Loucy (cell line): ENCODE results near the gene LRRC72.
"Not testable (repeated sequence)": the region's sequence is repeated elsewhere in the genome, so short reads cannot be mapped to it uniquely, and the experiment has no call there.

ENCODE experiments used
- H2AFZ ChIP-seq: fragments of 200-600 bp; sonication (generic); 2 replicates; pipeline ENCODE4 v1.6.0; 2016; ENCODE audit warnings: antibody characterized with exemption, mild to moderate bottlenecking, low read length, moderate library complexity
- H3F3A ChIP-seq: fragments of 200-600 bp; 2 replicates; pipeline ENCODE4 v1.6.0; 2016; ENCODE audit warnings: antibody characterized with exemption, low read depth, mild to moderate bottlenecking
- H3K27me3 ChIP-seq: fragments of 200-600 bp; sonication (generic); 2 replicates; pipeline ENCODE4 v1.6.1; 2014; ENCODE audit warnings: low read length, mild to moderate bottlenecking; ENCODE audit not compliant: insufficient read depth, poor library complexity, severe bottlenecking
- H3K36me3 ChIP-seq: fragments of 200-600 bp; sonication (generic); 2 replicates; pipeline ENCODE4 v1.6.1; 2016; ENCODE audit warnings: low read length; ENCODE audit not compliant: insufficient read depth
- H3K4me1 ChIP-seq: fragments of 200-600 bp; sonication (generic); 2 replicates; pipeline ENCODE4 v1.5.1; 2014; ENCODE audit warnings: low read length, mild to moderate bottlenecking; ENCODE audit not compliant: insufficient read depth, poor library complexity, severe bottlenecking
- H3K4me2 ChIP-seq: fragments of 200-600 bp; sonication (generic); 2 replicates; pipeline ENCODE4 v1.6.0; 2014; ENCODE audit warnings: antibody characterized with exemption, low read length, low read depth, mild to moderate bottlenecking; ENCODE audit not compliant: poor library complexity, severe bottlenecking
- H3K4me3 ChIP-seq: fragments of 200-600 bp; sonication (generic); 2 replicates; pipeline ENCODE4 v1.5.1; 2014; ENCODE audit warnings: low read length, mild to moderate bottlenecking, mixed read lengths; ENCODE audit not compliant: poor library complexity, severe bottlenecking
- H3K79me2 ChIP-seq: fragments of 200-600 bp; sonication (generic); 2 replicates; pipeline ENCODE4 v1.6.1; 2014; ENCODE audit warnings: low read length; ENCODE audit not compliant: insufficient read depth
- H3K9ac ChIP-seq: fragments of 200-600 bp; sonication (generic); 2 replicates; pipeline ENCODE4 v1.6.0; 2014; ENCODE audit warnings: mild to moderate bottlenecking, low read depth, low read length, moderate library complexity; ENCODE audit not compliant: poor library complexity, severe bottlenecking
- H3K9me2 ChIP-seq: fragments of 200-600 bp; sonication (generic); replicated peaks from 2 replicates; pipeline ENCODE4 v1.6.1; 2016; ENCODE audit warnings: low read depth, low read length, mixed read lengths
- H3K9me3 ChIP-seq: fragments of 200-600 bp; sonication (generic); 2 replicates; pipeline ENCODE4 v1.6.1; 2014; ENCODE audit warnings: mild to moderate bottlenecking, antibody characterized with exemption, low read length, low read depth; ENCODE audit not compliant: insufficient read depth
- H4K20me1 ChIP-seq: fragments of 200-600 bp; sonication (generic); 2 replicates; pipeline ENCODE4 v1.6.0; 2014; ENCODE audit warnings: antibody characterized with exemption, low read length, mild to moderate bottlenecking; ENCODE audit not compliant: insufficient read depth, poor library complexity, severe bottlenecking
- CTCF ChIP-seq: fragments of 200-600 bp; sonication (generic); conservative IDR thresholded peaks from 2 replicates; pipeline ENCODE4 v1.5.1; 2014; ENCODE audit warnings: mild to moderate bottlenecking, antibody characterized with exemption, low read length
- EZH2phosphoT487 ChIP-seq: fragments of 200-600 bp; IDR thresholded peaks from 2 replicates; pipeline ENCODE4 v1.6.1; 2018; ENCODE audit warnings: antibody characterized with exemption, mild to moderate bottlenecking, moderate library complexity, borderline replicate concordance

The LRRC72 gene

GRCh38 chr7:16514271-16514670 is 12.4 kb upstream of the LRRC72 start:
- Histone ChIP-seq H2AFZ (no peak overlapping the region), H3K9ac (no peak overlapping the region), H3K27me3 (no peaks in the 10 kb centered on the region), H3K4me2 (no peak overlapping the region), H3F3A (no peaks in the 10 kb centered on the region), H3K36me3 (no peaks in the 10 kb centered on the region), H3K4me3 (no peak overlapping the region), H3K4me1 (no peaks in the 10 kb centered on the region), H3K9me3 (no peaks in the 10 kb centered on the region), H3K9me2 (no peaks in the 10 kb centered on the region), H4K20me1 (no peaks in the 10 kb centered on the region), H3K79me2 (no peaks in the 10 kb centered on the region)
- TF ChIP-seq CTCF, result no peak
- no peak for TF ChIP-seq EZH2phosphoT487

- Histone ChIP-seq H3K9me3 (no peaks in the 10 kb centered on the region), H3K9me2 (no peaks in the 10 kb centered on the region), H3K4me3 (no peak overlapping the region), H3K36me3 (no peaks in the 10 kb centered on the region), H3K9ac (no peak overlapping the region), H3K79me2 (no peaks in the 10 kb centered on the region), H3K4me2 (no peak overlapping the region), H4K20me1 (no peaks in the 10 kb centered on the region), H3K4me1 (no peaks in the 10 kb centered on the region), H3F3A (no peaks in the 10 kb centered on the region), H2AFZ (no peak overlapping the region), H3K27me3 (no peaks in the 10 kb centered on the region)
- TF ChIP-seq EZH2phosphoT487, result no peak
Observed at GRCh38 chr7:16514729-16515128, 11.9 kb upstream of the LRRC72 start.

- Histone ChIP-seq H3K4me2 (no peak overlapping the region), H3K9me2 (no peaks in the 10 kb centered on the region), H3K4me1 (no peaks in the 10 kb centered on the region), H4K20me1 (no peaks in the 10 kb centered on the region), H3K79me2 (no peaks in the 10 kb centered on the region), H3K4me3 (no peak overlapping the region), H3K9me3 (no peaks in the 10 kb centered on the region), H3K9ac (no peak overlapping the region), H3K27me3 (no peaks in the 10 kb centered on the region), H2AFZ (no peak overlapping the region), H3K36me3 (no peaks in the 10 kb centered on the region), H3F3A (no peaks in the 10 kb centered on the region)
- TF ChIP-seq CTCF (no peak), EZH2phosphoT487 (no peak)
Observed at GRCh38 chr7:16515785-16516685, 10.6 kb upstream of the LRRC72 start.

- not testable (repeated sequence) for H3F3A ChIP-seq, H2AFZ ChIP-seq, H3K4me1 ChIP-seq, H3K27me3 ChIP-seq, H4K20me1 ChIP-seq, H3K9me3 ChIP-seq, H3K9ac ChIP-seq, H3K4me2 ChIP-seq, H3K4me3 ChIP-seq, H3K79me2 ChIP-seq, H3K9me2 ChIP-seq, H3K36me3 ChIP-seq
Observed at GRCh38 chr7:16519985-16520384, 6.6 kb upstream of the LRRC72 start.
